Measurements from ENCODE around the gene NEK1. TPM values are rescaled to one million over a fixed set of nuclear protein-coding genes. Genes with fewer than 3 reads are reported as not detected.
A peak's percentile ranks its signal among the peaks of the same experiment; 100 is the strongest.

Gene NEK1
- total RNA-seq, 2 donors from 2014 or later = 7.2 to 9.3 TPM

DNA sequence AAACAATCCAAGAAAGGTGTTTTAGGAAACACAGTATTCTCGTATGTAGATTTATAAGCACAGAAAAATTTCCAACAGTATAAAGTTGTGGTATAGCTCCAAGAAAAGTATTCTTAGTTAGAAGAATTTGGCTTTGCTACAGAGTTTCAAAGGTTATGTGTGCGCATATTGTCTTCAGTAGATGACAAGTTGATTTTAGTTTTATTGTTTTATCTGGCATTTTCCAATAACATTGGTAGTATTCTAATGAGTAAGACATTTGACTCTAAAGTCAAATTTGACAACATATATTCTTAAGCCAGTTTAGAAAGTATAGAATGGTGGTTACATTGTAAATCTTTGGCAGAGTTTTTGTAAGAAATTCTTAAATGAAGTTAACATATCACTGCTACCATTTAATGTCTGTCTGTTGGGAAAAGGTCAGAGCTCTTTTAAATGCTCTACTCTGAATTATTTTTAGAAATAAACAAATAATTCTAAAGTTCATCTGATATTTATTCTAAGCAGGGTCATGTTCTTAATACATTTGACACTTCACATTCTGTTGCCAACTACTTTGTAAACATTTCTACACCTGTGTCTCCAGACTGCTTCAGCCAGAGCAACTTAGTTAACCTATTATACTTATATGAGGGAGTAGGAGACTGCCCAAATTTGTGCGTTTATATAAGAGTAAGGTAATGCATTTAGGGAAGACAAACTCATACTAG, 38.0 kb upstream of the NEK1 start:
- H3K27ac ChIP-seq = peak overlapping the region; percentile 76 to 86
- H3K27me3 ChIP-seq = no peaks in the 10 kb centered on the region
- no peaks in the 10 kb centered on the region for H3K36me3 ChIP-seq
- H3K4me1 ChIP-seq = peaks cover 0 to 15% of the 10 kb centered on the region in 2 donors
- H3K9me3 ChIP-seq = no peaks in the 10 kb centered on the region
- no peak overlapping the region for H3K4me3 ChIP-seq
- TF ChIP-seq, protein P1, sequence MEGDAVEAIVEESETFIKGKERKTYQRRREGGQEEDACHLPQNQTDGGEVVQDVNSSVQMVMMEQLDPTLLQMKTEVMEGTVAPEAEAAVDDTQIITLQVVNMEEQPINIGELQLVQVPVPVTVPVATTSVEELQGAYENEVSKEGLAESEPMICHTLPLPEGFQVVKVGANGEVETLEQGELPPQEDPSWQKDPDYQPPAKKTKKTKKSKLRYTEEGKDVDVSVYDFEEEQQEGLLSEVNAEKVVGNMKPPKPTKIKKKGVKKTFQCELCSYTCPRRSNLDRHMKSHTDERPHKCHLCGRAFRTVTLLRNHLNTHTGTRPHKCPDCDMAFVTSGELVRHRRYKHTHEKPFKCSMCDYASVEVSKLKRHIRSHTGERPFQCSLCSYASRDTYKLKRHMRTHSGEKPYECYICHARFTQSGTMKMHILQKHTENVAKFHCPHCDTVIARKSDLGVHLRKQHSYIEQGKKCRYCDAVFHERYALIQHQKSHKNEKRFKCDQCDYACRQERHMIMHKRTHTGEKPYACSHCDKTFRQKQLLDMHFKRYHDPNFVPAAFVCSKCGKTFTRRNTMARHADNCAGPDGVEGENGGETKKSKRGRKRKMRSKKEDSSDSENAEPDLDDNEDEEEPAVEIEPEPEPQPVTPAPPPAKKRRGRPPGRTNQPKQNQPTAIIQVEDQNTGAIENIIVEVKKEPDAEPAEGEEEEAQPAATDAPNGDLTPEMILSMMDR (IDR thresholded peaks at IDR 0.05) = no peak
- no peak for DNase-seq (ENCODE audit: low spot score)

DNA sequence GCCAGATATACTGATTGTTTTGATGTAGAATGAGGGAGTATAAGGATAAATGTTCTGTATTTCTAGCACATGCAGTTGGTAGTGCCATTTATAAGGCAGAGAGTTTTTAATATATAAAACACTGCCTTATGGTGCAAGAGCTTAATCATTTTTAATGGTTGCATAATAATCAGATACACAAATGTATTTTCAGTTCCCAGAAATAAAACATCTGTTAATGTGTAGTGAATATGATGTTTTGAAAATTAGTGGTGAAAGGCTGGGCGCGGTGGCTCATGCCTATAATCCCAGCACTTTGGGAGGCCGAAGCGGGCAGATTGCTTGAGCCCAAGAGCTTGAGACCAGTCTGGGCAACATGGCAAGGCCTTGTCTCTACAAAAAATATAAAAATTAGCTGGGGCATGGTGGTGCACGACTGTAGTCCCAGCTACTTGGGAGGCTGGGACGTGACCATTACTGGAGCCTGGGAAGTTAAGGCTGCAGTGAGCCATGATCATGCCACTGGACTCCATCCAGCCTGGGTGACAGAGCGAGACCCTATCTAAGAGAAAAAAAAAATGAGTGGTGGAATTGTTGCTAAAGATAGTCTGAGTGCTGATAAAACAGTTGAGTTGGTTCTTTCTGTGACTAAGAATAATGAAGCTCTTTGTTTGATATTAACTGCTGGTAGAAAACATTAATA, 37.3 kb upstream of the NEK1 start:
- Histone ChIP-seq H3K27ac (peak overlapping the region; percentile 76 to 86), H3K4me1 (peaks cover 0 to 15% of the 10 kb centered on the region in 2 donors), H3K36me3 (peaks cover 5% of the 10 kb centered on the region), H3K27me3 (no peaks in the 10 kb centered on the region), H3K9me3 (no peaks in the 10 kb centered on the region), H3K4me3 (no peak overlapping the region)
- TF ChIP-seq, protein P1 (IDR thresholded peaks at IDR 0.05) = no peak
- no peak for DNase-seq (ENCODE audit: low spot score)

GRCh38 chr4:169645627-169646026, 33.2 kb upstream of the NEK1 start:
- H3K4me3 ChIP-seq = no peak overlapping the region
- H3K36me3 ChIP-seq = peaks cover 7% of the 10 kb centered on the region
- peaks cover 0 to 12% of the 10 kb centered on the region in 2 donors for H3K4me1 ChIP-seq
- no peaks in the 10 kb centered on the region for H3K9me3 ChIP-seq
- H3K27ac ChIP-seq = no peak overlapping the region
- TF ChIP-seq, protein P1 (IDR thresholded peaks at IDR 0.05) = no peak
- DNase-seq (ENCODE audit: low spot score) = no peak
- H3K27me3 ChIP-seq = no peaks in the 10 kb centered on the region

DNA sequence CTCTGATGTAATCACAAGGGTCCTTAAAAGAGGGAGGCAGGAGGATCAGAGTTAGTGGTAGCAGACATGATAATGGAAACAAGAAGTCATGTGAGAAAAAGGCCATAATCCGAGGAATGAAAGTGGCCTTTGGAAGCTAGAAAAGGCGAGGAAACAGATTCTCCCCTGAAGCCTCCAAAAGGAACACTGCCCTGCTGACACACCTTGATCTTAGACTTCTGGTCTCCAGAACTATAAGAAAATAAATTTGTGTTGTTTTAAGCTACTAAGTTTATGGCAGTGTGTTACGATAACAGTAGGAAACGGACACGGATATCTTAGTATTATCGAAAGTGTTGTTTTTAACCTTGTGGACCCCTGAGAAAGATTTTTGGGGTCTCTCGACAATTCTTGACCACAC, 32.4 kb upstream of the NEK1 start:
- DNase-seq (ENCODE audit: low spot score) = no peak
- TF ChIP-seq, protein P1 (IDR thresholded peaks at IDR 0.05) = no peak
- H3K4me3 ChIP-seq = no peak overlapping the region
- H3K27ac ChIP-seq = no peak overlapping the region
- no peaks in the 10 kb centered on the region for H3K9me3 ChIP-seq
- H3K36me3 ChIP-seq = peaks cover 7% of the 10 kb centered on the region
- peaks cover 0 to 8% of the 10 kb centered on the region in 2 donors for H3K4me1 ChIP-seq
- H3K27me3 ChIP-seq = no peaks in the 10 kb centered on the region

- H3K4me1 ChIP-seq = no peaks in the 10 kb centered on the region
- no peak for DNase-seq (ENCODE audit: low spot score)
- H3K36me3 ChIP-seq = peaks cover 26% of the 10 kb centered on the region
- TF ChIP-seq, protein P1 (IDR thresholded peaks at IDR 0.05) = no peak
- H3K4me3 ChIP-seq = no peak overlapping the region
- no peaks in the 10 kb centered on the region for H3K27me3 ChIP-seq
- H3K27ac ChIP-seq = peak overlapping the region in 1 of 2 donors; percentile 5
- no peaks in the 10 kb centered on the region for H3K9me3 ChIP-seq
Observed at GRCh38 chr4:169640261-169640870, 28.0 kb upstream of the NEK1 start.
